ENCODE results near the gene TBX15. TPM values are rescaled to one million over a fixed set of nuclear protein-coding genes. Genes with fewer than 3 reads are reported as not detected.

TBX15 gene
- total and polyA plus RNA-seq, 9 of the 15 experiments (the other 6 are each of a cell fraction or from before 2014, with no cell fraction given) = 0.03 to 3.4 (median 2.3) TPM

GRCh38 chr1:118960567-118961136, 27.5 kb downstream of the TBX15 start (continued):
- peak; percentile 77; the same call in 1 of the 2 replicates for TF ChIP-seq L3MBTL2 (IDR thresholded peaks at IDR 0.05)
- 0 out of 2 replicates have a peak, but pooled peaks have one; percentile 23 for TF ChIP-seq HDAC8 (tag; IDR thresholded peaks at IDR 0.05)
- no peak for TF ChIP-seq CHCHD3 (CRISPR knock-in tag; IDR thresholded peaks at IDR 0.05)
- TF ChIP-seq RNF2 (IDR thresholded peaks at IDR 0.05) = peak; percentile 11; the same call in 1 of the 2 replicates
- TF ChIP-seq ZNF407 (IDR thresholded peaks at IDR 0.05; ENCODE audit: low read depth) = no peak
- peak; percentile 62; the same call in 1 of the 2 replicates for TF ChIP-seq CTBP1 (IDR thresholded peaks at IDR 0.05; ENCODE audit: borderline replicate concordance)
- TF ChIP-seq RBFOX2 (IDR thresholded peaks at IDR 0.05; ENCODE audit: low read depth, low read length) = peak; percentile 41
- peak; percentile 44 for TF ChIP-seq VEZF1 (CRISPR knock-in tag; IDR thresholded peaks at IDR 0.05)
- peak; percentile 24; the same call in 1 of the 2 replicates for TF ChIP-seq GTF2E2 (tag; IDR thresholded peaks at IDR 0.05)
- TF ChIP-seq E2F1 (CRISPR knock-in tag; IDR thresholded peaks at IDR 0.05) = no peak
- peak; percentile 78 for TF ChIP-seq ZNF395 (CRISPR knock-in tag; IDR thresholded peaks at IDR 0.05)
